ENCODE results near the gene RPS2. TPM values are rescaled to one million over a fixed set of nuclear protein-coding genes. Genes with fewer than 3 reads are reported as not detected.

RPS2 gene
- total and polyA plus RNA-seq, 12 donors = 691 to 3,593 (median 903) TPM

DNA sequence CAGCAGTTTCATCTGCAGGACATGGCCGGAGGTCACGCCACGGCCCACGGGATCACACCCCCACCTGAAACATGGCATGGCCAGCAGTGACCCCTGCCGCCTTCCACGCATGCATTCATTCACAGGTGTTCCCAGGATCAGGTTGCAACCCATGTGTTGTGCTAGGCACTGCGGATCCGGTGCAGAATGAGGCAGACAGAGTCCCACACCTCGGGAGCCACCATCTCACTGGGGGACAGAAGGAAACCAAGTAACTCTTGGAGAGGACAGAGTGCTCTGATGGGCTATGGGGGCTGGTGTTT lies 17.3 kb downstream of the RPS2 start:
- ATAC-seq = no peak
- TF ChIP-seq, protein P1, sequence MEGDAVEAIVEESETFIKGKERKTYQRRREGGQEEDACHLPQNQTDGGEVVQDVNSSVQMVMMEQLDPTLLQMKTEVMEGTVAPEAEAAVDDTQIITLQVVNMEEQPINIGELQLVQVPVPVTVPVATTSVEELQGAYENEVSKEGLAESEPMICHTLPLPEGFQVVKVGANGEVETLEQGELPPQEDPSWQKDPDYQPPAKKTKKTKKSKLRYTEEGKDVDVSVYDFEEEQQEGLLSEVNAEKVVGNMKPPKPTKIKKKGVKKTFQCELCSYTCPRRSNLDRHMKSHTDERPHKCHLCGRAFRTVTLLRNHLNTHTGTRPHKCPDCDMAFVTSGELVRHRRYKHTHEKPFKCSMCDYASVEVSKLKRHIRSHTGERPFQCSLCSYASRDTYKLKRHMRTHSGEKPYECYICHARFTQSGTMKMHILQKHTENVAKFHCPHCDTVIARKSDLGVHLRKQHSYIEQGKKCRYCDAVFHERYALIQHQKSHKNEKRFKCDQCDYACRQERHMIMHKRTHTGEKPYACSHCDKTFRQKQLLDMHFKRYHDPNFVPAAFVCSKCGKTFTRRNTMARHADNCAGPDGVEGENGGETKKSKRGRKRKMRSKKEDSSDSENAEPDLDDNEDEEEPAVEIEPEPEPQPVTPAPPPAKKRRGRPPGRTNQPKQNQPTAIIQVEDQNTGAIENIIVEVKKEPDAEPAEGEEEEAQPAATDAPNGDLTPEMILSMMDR (IDR thresholded peaks at IDR 0.05) = no peak
- Histone ChIP-seq H3K27ac (peak overlapping the region in 2 of 10 donors; percentile 10 to 26), H3K4me1 (peaks cover 3 to 28% (median 15%) of the 10 kb centered on the region in 9 donors), H3K9me3 (no peaks in the 10 kb centered on the region), H3K27me3 (no peaks in the 10 kb centered on the region), H3K4me3 (no peak overlapping the region), H3K36me3 (peaks cover 0 to 3% (median 0%) of the 10 kb centered on the region in 9 donors)
- 90% methylated on average over 9 of the region's 9 CpGs for WGBS, 2 donors
- intact Hi-C loops (cut with DNase I) = no loop called here
- no peak for DNase-seq

DNA sequence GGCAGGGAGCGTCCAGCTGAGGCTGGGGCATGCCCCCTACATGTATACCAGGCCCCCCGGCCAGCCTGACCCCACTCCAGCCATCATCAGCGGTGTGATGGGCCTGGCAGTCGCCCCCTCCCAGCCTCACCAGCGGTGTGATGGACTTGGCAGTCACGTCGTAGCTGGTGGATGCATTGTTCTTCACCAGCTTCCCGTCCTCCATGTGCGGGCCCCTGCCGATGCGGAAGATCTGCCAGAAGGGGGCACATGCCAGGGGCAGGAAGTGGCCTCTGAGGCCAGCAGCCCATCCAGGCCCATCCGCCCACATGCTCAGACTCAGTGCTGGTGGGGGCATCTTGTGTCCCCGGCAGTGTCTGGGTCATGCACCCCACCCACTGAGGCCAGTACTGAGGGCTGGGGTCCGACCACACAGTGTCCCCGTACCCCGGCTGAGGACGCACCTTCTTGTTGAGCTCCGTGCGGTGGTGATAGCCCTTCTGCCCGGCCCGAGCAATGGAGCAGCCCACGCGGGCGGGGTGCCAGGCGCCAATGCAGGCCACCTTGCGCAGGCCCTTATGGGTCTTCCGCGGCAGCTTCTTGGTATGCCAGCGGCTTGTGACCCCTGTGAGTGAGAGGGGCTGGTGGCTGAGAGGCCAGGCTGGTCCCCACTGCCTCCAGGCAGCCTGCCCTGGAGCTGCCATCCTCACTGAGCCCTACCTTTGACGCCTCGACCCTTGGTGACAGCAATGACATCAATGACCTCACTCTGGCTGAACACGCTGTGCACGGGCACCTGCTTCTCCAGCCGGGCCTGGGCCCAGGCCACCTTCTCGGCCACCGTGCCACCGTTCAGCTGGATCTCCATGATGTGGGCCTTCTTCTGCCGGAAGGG lies 17.9 kb downstream of the RPS2 start:
- no peaks in the 10 kb centered on the region for H3K27me3 ChIP-seq
- WGBS, 2 donors = 79 to 84% methylated on average over 38 of the region's 38 CpGs

DNA sequence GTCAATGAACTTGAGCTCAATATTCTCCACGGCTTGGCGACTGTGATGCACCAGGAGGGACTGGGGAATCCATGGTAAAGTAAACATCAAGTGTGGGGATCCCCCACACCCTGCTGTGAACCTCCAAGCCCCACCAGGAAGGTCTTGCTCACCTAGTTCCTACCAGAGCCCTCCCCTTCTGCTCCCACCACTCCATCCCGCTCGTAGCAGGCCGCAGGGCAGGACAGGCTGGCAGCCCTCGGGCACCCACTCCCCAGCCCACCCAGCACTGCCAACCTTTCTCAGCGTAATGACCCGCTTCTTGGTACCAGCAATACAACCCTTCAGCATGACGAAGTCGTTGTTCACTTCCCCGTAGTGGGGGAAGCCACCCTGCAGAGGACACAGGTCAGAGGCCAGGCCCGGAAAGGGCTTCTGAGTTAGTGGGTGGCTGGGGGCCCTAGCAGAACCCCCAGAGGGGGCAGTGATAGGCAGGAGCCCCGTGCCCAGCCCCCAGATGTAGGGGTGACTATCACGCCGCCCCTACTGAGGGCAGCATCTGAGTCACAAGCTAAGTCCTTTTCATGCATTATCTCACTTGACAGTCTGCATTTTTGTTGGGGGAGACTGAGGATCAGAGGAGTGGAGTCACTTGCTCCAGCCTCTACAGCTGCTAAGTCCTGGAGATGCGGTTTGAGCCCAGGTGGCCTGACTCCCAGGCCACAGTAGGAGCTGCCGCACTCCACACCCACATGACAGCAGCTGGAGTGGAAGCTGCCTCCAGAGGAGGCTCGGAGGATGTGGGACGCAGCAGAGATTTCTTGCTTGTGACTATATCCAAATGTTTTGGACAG lies 18.9 kb downstream of the RPS2 start:
- Histone ChIP-seq H3K36me3 (peaks cover 0 to 6% (median 3%) of the 10 kb centered on the region in 9 donors), H3K4me3 (no peak overlapping the region), H3K9me3 (no peaks in the 10 kb centered on the region), H3K4me1 (peaks cover 11 to 29% (median 20%) of the 10 kb centered on the region in 9 donors), H3K27ac (no peak overlapping the region), H3K27me3 (no peaks in the 10 kb centered on the region)
- DNase-seq (no peak), ATAC-seq (no peak)
- intact Hi-C loops (cut with DNase I) = no loop called here
- TF ChIP-seq, protein P1 (IDR thresholded peaks at IDR 0.05) = no peak
- WGBS, 2 donors = 84 to 86% methylated on average over 19 of the region's 19 CpGs

More for the DNA sequence above, 17.9 kb downstream of the RPS2 start:
- Histone ChIP-seq H3K36me3 (peaks cover 0 to 3% (median 0%) of the 10 kb centered on the region in 9 donors), H3K4me1 (peaks cover 9 to 33% (median 21%) of the 10 kb centered on the region in 9 donors), H3K4me3 (no peak overlapping the region), H3K27ac (peak overlapping the region in 2 of 10 donors; percentile 10 to 26), H3K9me3 (no peaks in the 10 kb centered on the region)
- DNase-seq (no peak), ATAC-seq (no peak)
- TF ChIP-seq, protein P1 (IDR thresholded peaks at IDR 0.05) = no peak
- intact Hi-C loops (cut with DNase I) = no loop called here

DNA sequence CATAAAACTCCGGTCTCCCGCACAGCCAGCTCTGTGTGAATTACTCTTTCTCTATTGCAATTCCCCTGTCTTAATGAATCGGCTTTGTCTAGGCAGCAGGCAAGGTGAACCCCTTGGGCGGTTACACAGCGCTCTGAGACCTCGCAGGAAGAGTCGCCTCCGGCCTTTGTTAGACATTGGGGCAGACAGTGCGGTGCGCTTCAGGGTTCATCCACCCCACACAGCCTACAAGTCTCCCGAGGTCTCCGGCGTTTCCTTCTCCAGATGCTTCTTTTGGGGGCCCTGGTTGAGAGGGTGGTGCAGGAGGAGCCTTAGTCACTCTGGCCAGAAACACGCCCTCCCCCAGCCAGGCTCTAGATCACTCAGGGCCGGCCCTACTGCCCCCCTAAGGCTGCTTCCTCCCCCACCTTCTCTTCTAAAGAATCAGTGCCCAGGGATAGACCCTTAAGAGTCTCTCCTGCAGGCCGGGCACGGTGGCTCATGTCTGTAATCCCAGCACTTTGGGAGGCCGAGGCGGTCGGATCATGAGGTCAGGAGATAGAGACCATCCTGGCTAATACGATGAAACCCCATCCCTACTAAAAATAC lies 19.9 kb downstream of the RPS2 start:
- ATAC-seq = no peak
- Histone ChIP-seq H3K9me3 (no peaks in the 10 kb centered on the region), H3K27ac (no peak overlapping the region), H3K4me3 (no peak overlapping the region), H3K27me3 (no peaks in the 10 kb centered on the region), H3K4me1 (peaks cover 8 to 21% (median 17%) of the 10 kb centered on the region in 9 donors), H3K36me3 (peaks cover 0 to 16% (median 13%) of the 10 kb centered on the region in 9 donors)
- TF ChIP-seq, protein P1 (IDR thresholded peaks at IDR 0.05) = no peak
- intact Hi-C loops (cut with DNase I) = no loop called here
- WGBS, 2 donors = 92 to 94% methylated on average over 21 of the region's 21 CpGs
- DNase-seq = no peak

Data from heart right ventricle (tissue), 16 donors.